H1 (cell line): ENCODE measurements around the gene MCM5. TPM values are rescaled to one million over a fixed set of nuclear protein-coding genes. Genes with fewer than 3 reads are reported as not detected.
A peak's percentile ranks its signal among the peaks of the same experiment; 100 is the strongest.

Source experiments
- CTCF ChIA-PET: fragments of 300-600 bp; sonication (Branson Sonifier 250); formaldehyde crosslinking; loops from one replicate; lab custom pipeline; 2021; ENCODE audit not compliant: partially characterized antibody; lab: Charles Lee
- POLR2A ChIA-PET: fragments of 300-600 bp; sonication (Branson Sonifier 250); formaldehyde crosslinking; loops from one replicate; lab custom pipeline; 2021; ENCODE audit warnings: inconsistent platforms; ENCODE audit not compliant: partially characterized antibody; lab: Charles Lee
- DNase-seq, 2 experiments: peaks; one replicate each; pipeline versions ENCODE4 v3.0.0 to v3.0.0-alpha.2; 2010 to 2022; ENCODE audit warnings: low spot score in 2 of 2, low read depth in 1 of 2, mixed read lengths in 1 of 2
- FAIRE-seq: peaks from 2 replicates; lab custom pipeline; 2011; peaks lifted over from hg19 to GRCh38; lab: Jason Lieb, UNC
- H2AFZ ChIP-seq: 2 replicates; pipeline ENCODE4 v1.8.1; 2012; ENCODE audit warnings: low read length, inconsistent platforms
- H2AK5ac ChIP-seq: 2 replicates; pipeline ENCODE4 v1.6.1; 2013; ENCODE audit warnings: low read depth, low read length
- H2BK120ac ChIP-seq: replicated peaks from 2 replicates; pipeline ENCODE3; 2013; ENCODE audit warnings: low read depth, low read length, inconsistent platforms
- H2BK12ac ChIP-seq: 2 replicates; pipeline ENCODE4 v1.6.1; 2013; ENCODE audit warnings: low read depth, low read length
- H2BK15ac ChIP-seq: 2 replicates; pipeline ENCODE4 v1.6.1; 2013; ENCODE audit warnings: low read length
- H2BK20ac ChIP-seq: 2 replicates; pipeline ENCODE4 v1.6.1; 2013; ENCODE audit warnings: low read length
- H2BK5ac ChIP-seq: 2 replicates; pipeline ENCODE4 v1.6.1; 2013; ENCODE audit warnings: low read depth, low read length
- H3K14ac ChIP-seq: 2 replicates; pipeline ENCODE4 v1.6.1; 2013; ENCODE audit warnings: inconsistent platforms; ENCODE audit not compliant: insufficient read length
- H3K18ac ChIP-seq: 2 replicates; pipeline ENCODE4 v1.6.1; 2013; ENCODE audit warnings: low read length; ENCODE audit errors: extremely low read depth
- H3K23ac ChIP-seq: 2 replicates; pipeline ENCODE4 v1.6.1; 2013; ENCODE audit warnings: inconsistent platforms; ENCODE audit not compliant: insufficient read length
- H3K23me2 ChIP-seq: 2 replicates; pipeline ENCODE4 v1.6.1; 2013; ENCODE audit warnings: low read depth, low read length
- H3K27ac ChIP-seq: 2 replicates; pipeline ENCODE4 v1.6.1; 2011; ENCODE audit warnings: low read depth, low read length, inconsistent platforms
- H3K27me3 ChIP-seq, 4 experiments: replicated peaks in 1 of 4; 1 replicate in 1 of 4; 2 replicates in 3 of 4; pipeline versions ENCODE4 v1.6.1 to v1.8.1; 2011 to 2013; ENCODE audit warnings: low read length in 3 of 4, mild to moderate bottlenecking in 3 of 4, inconsistent platforms in 2 of 4, mixed read lengths in 2 of 4, moderate library complexity in 1 of 4; ENCODE audit not compliant: control insufficient read depth in 3 of 4, insufficient read depth in 3 of 4; ENCODE audit errors: extremely low read depth in 1 of 4
- H3K36me3 ChIP-seq, 4 experiments: 2 replicates each; pipeline versions ENCODE4 v1.6.1 to v1.8.1; 2011 to 2013; ENCODE audit warnings: mild to moderate bottlenecking in 4 of 4, low read length in 3 of 4, moderate library complexity in 2 of 4, control low read depth in 1 of 4, inconsistent platforms in 1 of 4; ENCODE audit not compliant: insufficient read depth in 4 of 4, control insufficient read depth in 2 of 4
- H3K4ac ChIP-seq: replicated peaks from 2 replicates; pipeline ENCODE3; 2013; ENCODE audit warnings: low read length, low read depth, mixed read lengths, inconsistent platforms; ENCODE audit not compliant: insufficient read length
- H3K4me1 ChIP-seq, 4 experiments: replicated peaks in 1 of 4; 1 replicate in 1 of 4; 2 replicates in 3 of 4; pipeline versions ENCODE4 v1.6.1 to v1.8.1; 2011 to 2013; ENCODE audit warnings: low read length in 3 of 4, inconsistent platforms in 2 of 4, mixed read lengths in 1 of 4; ENCODE audit not compliant: insufficient read depth in 4 of 4, control insufficient read depth in 3 of 4
- H3K4me2 ChIP-seq, 2 experiments: 2 replicates each; pipeline versions ENCODE4 v1.6.1 to v1.8.1; 2011 to 2013; ENCODE audit warnings: low read depth in 2 of 2, low read length in 2 of 2, control low read depth in 1 of 2, inconsistent platforms in 1 of 2, mild to moderate bottlenecking in 1 of 2; ENCODE audit not compliant: insufficient read depth in 1 of 2
- H3K4me3 ChIP-seq, 4 experiments: fragments of 200-600, 300-600 bp in 1 of 4; sonication (generic), shearing (Covaris generic), sonication (Bioruptor Twin) in 1 of 4; 2 replicates each; pipeline versions ENCODE4 v1.5.1 to v1.8.1; 2011 to 2016; ENCODE audit warnings: low read length in 4 of 4, low read depth in 3 of 4, control low read depth in 2 of 4, inconsistent platforms in 2 of 4, mild to moderate bottlenecking in 2 of 4, mixed read lengths in 1 of 4, moderate library complexity in 1 of 4; ENCODE audit not compliant: insufficient read depth in 2 of 4; ENCODE audit errors: extremely low read depth in 1 of 4
- H3K56ac ChIP-seq: replicated peaks from 2 replicates; pipeline ENCODE3; 2013; ENCODE audit warnings: low read depth, mild to moderate bottlenecking, mixed read lengths, low read length, inconsistent platforms; ENCODE audit not compliant: insufficient read length
- H3K79me1 ChIP-seq: 2 replicates; pipeline ENCODE4 v1.6.1; 2013; ENCODE audit warnings: low read depth, low read length, control low read depth
- H3K79me2 ChIP-seq, 2 experiments: 2 replicates each; pipeline versions ENCODE4 v1.6.1 to v1.8.1; 2012 to 2013; ENCODE audit warnings: low read length in 2 of 2, mild to moderate bottlenecking in 2 of 2, inconsistent platforms in 1 of 2; ENCODE audit not compliant: insufficient read depth in 2 of 2, control insufficient read depth in 1 of 2
- H3K9ac ChIP-seq, 4 experiments: replicated peaks in 1 of 4; 1 replicate in 1 of 4; 2 replicates in 3 of 4; pipeline versions ENCODE4 v1.6.1 to v1.8.1; 2011 to 2013; ENCODE audit warnings: low read depth in 3 of 4, low read length in 3 of 4, control low read depth in 2 of 4, mild to moderate bottlenecking in 2 of 4, moderate library complexity in 2 of 4, inconsistent platforms in 1 of 4; ENCODE audit errors: extremely low read depth in 1 of 4
- H3K9me3 ChIP-seq, 2 experiments: 2 replicates each; pipeline versions ENCODE4 v1.6.1 to v1.8.1; 2012 to 2013; ENCODE audit warnings: mild to moderate bottlenecking in 2 of 2, moderate library complexity in 2 of 2, control low read depth in 1 of 2, inconsistent platforms in 1 of 2, low read depth in 1 of 2, low read length in 1 of 2, mixed read lengths in 1 of 2; ENCODE audit not compliant: insufficient read depth in 2 of 2
- H4K20me1 ChIP-seq, 2 experiments: replicated peaks in 1 of 2; 2 replicates each; pipeline versions ENCODE3 to v1.8.1; 2011 to 2013; ENCODE audit warnings: inconsistent platforms in 2 of 2, low read length in 2 of 2, mild to moderate bottlenecking in 1 of 2; ENCODE audit not compliant: insufficient read depth in 2 of 2, control insufficient read depth in 1 of 2
- H4K5ac ChIP-seq: 2 replicates; pipeline ENCODE4 v1.6.1; 2013; ENCODE audit warnings: low read length, low read depth, mixed read lengths, inconsistent platforms; ENCODE audit not compliant: insufficient read length
- H4K8ac ChIP-seq: 2 replicates; pipeline ENCODE4 v1.8.0; 2013; ENCODE audit warnings: mild to moderate bottlenecking, moderate library complexity, low read length, inconsistent platforms; ENCODE audit not compliant: insufficient read depth; ENCODE audit errors: extremely low read depth
- H4K91ac ChIP-seq: replicated peaks from 2 replicates; pipeline ENCODE3; 2013; ENCODE audit warnings: low read length, mixed read lengths, inconsistent platforms; ENCODE audit not compliant: insufficient read length
- ASH2L ChIP-seq: fragments of 200-600, 300-600 bp; sonication (generic); IDR thresholded peaks from one replicate; pipeline ENCODE4 v1.7.1; 2017; ENCODE audit warnings: low read length
- EZH2 ChIP-seq: fragments of 200-600 bp; sonication (generic); IDR thresholded peaks from 2 replicates; pipeline ENCODE4 v1.7.1; 2012; ENCODE audit warnings: low read depth, mild to moderate bottlenecking, moderate library complexity, low read length, inconsistent platforms; ENCODE audit not compliant: severe bottlenecking
- FOSL1 ChIP-seq: IDR thresholded peaks from 2 replicates; pipeline ENCODE4 v1.6.1; 2011; ENCODE audit warnings: mild to moderate bottlenecking, low read depth, low read length, moderate library complexity; ENCODE audit not compliant: insufficient read depth
- JUN ChIP-seq: IDR thresholded peaks from 2 replicates; pipeline ENCODE4 v1.6.1; 2011; ENCODE audit warnings: low read depth, mild to moderate bottlenecking, improper control_type of control experiment, low read length
- POLR2AphosphoS5 ChIP-seq: IDR thresholded peaks from 2 replicates; pipeline ENCODE4 v1.6.1; 2011; ENCODE audit warnings: low read depth, low read length
- RAD21 ChIP-seq, 2 experiments: IDR thresholded peaks in 1 of 2; conservative IDR thresholded peaks in 1 of 2; 2 replicates each; pipeline ENCODE4 v1.6.1; 2011; ENCODE audit warnings: low read depth in 2 of 2, low read length in 2 of 2, improper control_type of control experiment in 1 of 2, inconsistent platforms in 1 of 2, mild to moderate bottlenecking in 1 of 2, moderate library complexity in 1 of 2
- SAP30 ChIP-seq: fragments of 300-600 bp; sonication (generic); IDR thresholded peaks from 2 replicates; pipeline ENCODE4 v1.7.1; 2012; ENCODE audit warnings: low read length, moderate library complexity, mild to moderate bottlenecking, inconsistent platforms; ENCODE audit not compliant: insufficient read depth, insufficient replicate concordance
- SIN3A ChIP-seq, 2 experiments: IDR thresholded peaks in 1 of 2; conservative IDR thresholded peaks in 1 of 2; 2 replicates each; pipeline ENCODE4 v1.6.1; 2011 to 2012; ENCODE audit warnings: low read length in 2 of 2, improper control_type of control experiment in 1 of 2, low read depth in 1 of 2, mild to moderate bottlenecking in 1 of 2
- SIRT6 ChIP-seq: IDR thresholded peaks from one replicate; pipeline ENCODE4 v1.7.1; 2012; ENCODE audit warnings: low read length, inconsistent platforms
- TEAD4 ChIP-seq: IDR thresholded peaks from 2 replicates; pipeline ENCODE4 v1.6.1; 2012; ENCODE audit warnings: low read depth, low read length, inconsistent platforms, mixed read lengths
- WGBS, 2 experiments: shearing (Covaris generic) in 1 of 2; methylation state at CpG; one replicate each; pipeline versions ENCODE4 v1.1.6 to v1.1.7; 2013 to 2015; ENCODE audit warnings: low lambda C conversion rate in 2 of 2, mixed read lengths in 2 of 2, inconsistent platforms in 1 of 2, low coverage in 1 of 2, missing lambda C conversion rate in 1 of 2; ENCODE audit not compliant: insufficient replicate concordance in 2 of 2, insufficient coverage in 1 of 2, insufficient read length in 1 of 2; ENCODE audit errors: extremely low coverage in 1 of 2, missing lambda C conversion rate in 1 of 2; 5-methylcytosine and 5-hydroxymethylcytosine counted together
- polyA plus RNA-seq, 7 experiments: library from polyadenylated mRNA; depleted of rRNA in 3 of 7; stranded (reverse) in 5 of 7; unstranded in 2 of 7; fragments of >200 nt in 5 of 7; fragments of 200-250 nt in 2 of 7; gene quantifications; 1 replicate in 5 of 7; 2 replicates in 1 of 7; 4 replicates in 1 of 7; pipeline versions ENCODE4 v1.2.1 to v1.2.3, GENCODE V29; 2011 to 2013; ENCODE audit warnings: missing spikeins in 2 of 7, mixed read lengths in 2 of 7
- total RNA-seq: library from RNA; stranded (reverse); fragmentation: NEBNext Ultra II Directional; extraction: Animal tissue kit (Norgen Biotek cat#: 25700); gene quantifications from 2 replicates; pipeline ENCODE4 v1.2.1, GENCODE V29; 2021
- TF ChIP-seq, protein P1 (sequence below): IDR thresholded peaks from 2 replicates; pipeline ENCODE4 v1.6.1; 2011; ENCODE audit warnings: low read length, improper control_type of control experiment

Gene MCM5
- total and polyA plus RNA-seq, 2 of the 8 experiments (the other 6 are each of a cell fraction or from before 2014, with no cell fraction given), result 210 to 305 TPM

DNA sequence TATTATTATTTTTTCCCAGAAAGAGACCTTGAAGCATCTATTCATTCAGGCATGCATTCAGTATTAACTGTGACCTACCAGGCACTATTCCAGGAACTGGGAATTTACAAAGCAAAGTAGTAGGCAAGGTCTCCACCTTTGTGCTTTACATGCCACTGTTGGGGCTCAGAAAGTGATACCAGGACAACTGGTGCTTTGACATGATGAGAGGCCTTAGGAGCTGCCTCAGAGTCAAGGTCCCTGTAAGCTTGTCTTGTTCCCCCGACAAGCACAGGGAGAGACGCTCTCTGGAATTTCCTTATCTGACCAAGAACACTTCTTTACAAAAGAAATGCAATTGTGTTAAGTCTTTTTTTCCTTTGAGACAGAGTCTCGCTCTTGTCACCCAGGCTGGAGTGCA is 21.3 kb upstream of the MCM5 start:
- DNase-seq (no peak), FAIRE-seq (no peak)
- Histone ChIP-seq H3K27ac (no peak overlapping the region), H2BK12ac (peak overlapping the region; percentile 91), H3K4me3 (no peak overlapping the region), H3K27me3 (no peaks in the 10 kb centered on the region; a peak in 1 of 7 replicates), H4K20me1 (no peaks in the 10 kb centered on the region), H2BK20ac (peak overlapping the region; percentile 15; the same call in 1 of the 2 replicates), H2AK5ac (0 out of 2 replicates have a peak overlapping the region, but pooled peaks have one; percentile 20), H2BK5ac (peak overlapping the region; percentile 95; the same call in 1 of the 2 replicates), H3K23me2 (peaks cover 8% of the 10 kb centered on the region; the same call in 1 of the 2 replicates), H3K14ac (no peak overlapping the region), H3K36me3 (0 out of 8 replicates have a peak, but pooled peaks cover 0 to 3% (median 0%) of the 10 kb centered on the region in 4 experiments), H4K8ac (no peak overlapping the region), H3K23ac (no peak overlapping the region), H3K79me2 (peaks cover 0 to 4% of the 10 kb centered on the region in 2 experiments; a peak in 1 of 4 replicates), H3K79me1 (peaks cover 2% of the 10 kb centered on the region; the same call in 1 of the 2 replicates), H2BK15ac (no peak overlapping the region), H3K18ac (peak overlapping the region; percentile 26; the same call in 1 of the 2 replicates), H3K9me3 (no peaks in the 10 kb centered on the region), H4K5ac (no peak overlapping the region), H4K91ac (peak overlapping the region; percentile 71), H3K4me1 (peaks cover 22 to 31% (median 26%) of the 10 kb centered on the region in 4 experiments), H3K56ac (no peak overlapping the region), H3K4me2 (no peak overlapping the region), H3K9ac (no peak overlapping the region), H2AFZ (no peak overlapping the region), H3K4ac (no peak overlapping the region), H2BK120ac (peak overlapping the region; percentile 67)
- ChIA-PET POLR2A (interaction anchor here (57.4 kb wide), 1 partner anchor 36 kb away, joined by 1995 read pairs; the partner anchor contains the start of gene MCM5), CTCF (no interaction called here)
- 74% methylated on average over 3 of the region's 3 CpGs; no CpG with 5 or more reads in 1 of the 2 experiments for WGBS, 2 experiments
- TF ChIP-seq RAD21 (IDR thresholded peaks at IDR 0.05 in 1 of 2, conservative IDR thresholded peaks at IDR 0.05 in 1 of 2; ENCODE audit: low read depth in 2 of 2, low read length in 2 of 2) (no peak), FOSL1 (no peak), SAP30 (no peak), TEAD4 (no peak), JUN (no peak), SIN3A (conservative IDR thresholded peaks at IDR 0.05 in 1 of 2, IDR thresholded peaks at IDR 0.05 in 1 of 2; ENCODE audit: low read depth in 1 of 2, low read length in 2 of 2) (no peak), POLR2AphosphoS5 (no peak), ASH2L (no peak), SIRT6 (no peak), EZH2 (no peak)
- TF ChIP-seq, protein P1, sequence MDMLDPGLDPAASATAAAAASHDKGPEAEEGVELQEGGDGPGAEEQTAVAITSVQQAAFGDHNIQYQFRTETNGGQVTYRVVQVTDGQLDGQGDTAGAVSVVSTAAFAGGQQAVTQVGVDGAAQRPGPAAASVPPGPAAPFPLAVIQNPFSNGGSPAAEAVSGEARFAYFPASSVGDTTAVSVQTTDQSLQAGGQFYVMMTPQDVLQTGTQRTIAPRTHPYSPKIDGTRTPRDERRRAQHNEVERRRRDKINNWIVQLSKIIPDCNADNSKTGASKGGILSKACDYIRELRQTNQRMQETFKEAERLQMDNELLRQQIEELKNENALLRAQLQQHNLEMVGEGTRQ, result no peak
